Right lobe of liver (tissue), 4 donors: ENCODE data around the gene SMCR8.

ENCODE experiments used
- CTCF ChIP-seq, 4 donors: fragments of 200-600 bp in 3 of 4; fragments of 450-650 bp in 1 of 4; IDR thresholded peaks; one replicate each; pipeline versions ENCODE4 v1.5.1 to v1.8.0; 2016 to 2022; ENCODE audit warnings: antibody characterized with exemption in 4 of 4, mild to moderate bottlenecking in 2 of 4
- POLR2A ChIP-seq: fragments of 450-650 bp; IDR thresholded peaks from one replicate; pipeline ENCODE4 v1.6.1; 2017; ENCODE audit warnings: antibody characterized with exemption, mild to moderate bottlenecking
- donor health status: DM: no; HTN: no; CAD: no.
- donor health status: DM: no; HTN: no; CAD: no.
- donor health status: DM: no; HTN: yes; CAD: no.

- TF ChIP-seq CTCF (IDR thresholded peaks at IDR 0.05): no peak
- no peak for TF ChIP-seq POLR2A
These were observed 11.5 kb downstream of the SMCR8 start for GRCh38 chr17:18326572-18326971.
